Activated T-cell treated with anti-CD3 and anti-CD28 coated beads for 48 hours (primary cell): ENCODE measurements around the gene CHST11.
A peak's percentile ranks its signal among the peaks of the same experiment; 100 is the strongest.
"Not testable (repeated sequence)": the region's sequence is repeated elsewhere in the genome, so short reads cannot be mapped to it uniquely, and the experiment has no call there.

Experiments used
- DNase-seq: peaks from one replicate; pipeline ENCODE4 v3.0.0-alpha.2; 2020; ENCODE audit warnings: low read depth

Gene CHST11

DNA sequence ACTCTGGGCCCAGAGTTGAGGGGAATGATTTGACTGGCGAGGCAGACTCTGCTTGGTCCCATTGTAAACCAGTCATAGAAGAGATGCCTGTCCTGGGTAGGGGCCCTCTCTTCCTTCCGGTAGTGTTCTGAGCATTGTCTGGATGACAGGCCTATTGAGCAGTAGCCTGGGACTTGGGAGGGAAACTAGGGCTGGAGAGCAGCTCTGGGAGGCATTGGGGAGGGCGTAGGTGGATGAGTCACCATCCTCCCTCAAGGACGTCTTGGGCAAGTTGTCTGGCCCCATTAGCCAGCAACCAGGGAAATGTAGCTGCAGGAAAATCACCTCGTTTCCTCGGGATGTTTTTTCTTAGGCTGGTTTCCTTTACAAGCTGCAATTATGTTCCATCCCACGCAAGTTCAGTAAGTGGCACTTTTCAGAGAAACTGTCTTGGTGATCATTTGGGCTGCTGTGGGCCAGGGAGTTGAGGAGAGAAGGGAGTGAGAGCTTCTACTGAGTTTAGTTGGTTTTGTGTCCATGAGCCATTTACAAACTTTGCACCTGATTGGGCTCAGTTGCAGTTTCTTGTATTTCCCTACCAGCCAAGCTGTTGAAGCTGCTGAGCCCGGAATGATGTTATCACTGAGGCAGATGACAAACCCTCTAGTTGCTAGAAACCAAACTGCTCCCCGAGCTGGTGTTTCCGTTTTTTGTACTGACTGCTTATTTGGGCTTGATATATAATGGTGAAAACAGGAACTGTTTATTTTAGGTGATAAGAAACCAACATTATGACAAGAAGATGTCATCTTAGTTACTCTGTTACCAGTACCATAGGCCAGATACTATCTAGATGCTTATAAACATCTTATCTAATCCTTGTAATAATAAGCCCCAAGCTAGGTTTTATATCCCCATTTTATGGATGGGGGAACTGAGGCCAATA lies 147.6 kb downstream of the CHST11 start:
- peak; percentile 26 for DNase-seq

DNA sequence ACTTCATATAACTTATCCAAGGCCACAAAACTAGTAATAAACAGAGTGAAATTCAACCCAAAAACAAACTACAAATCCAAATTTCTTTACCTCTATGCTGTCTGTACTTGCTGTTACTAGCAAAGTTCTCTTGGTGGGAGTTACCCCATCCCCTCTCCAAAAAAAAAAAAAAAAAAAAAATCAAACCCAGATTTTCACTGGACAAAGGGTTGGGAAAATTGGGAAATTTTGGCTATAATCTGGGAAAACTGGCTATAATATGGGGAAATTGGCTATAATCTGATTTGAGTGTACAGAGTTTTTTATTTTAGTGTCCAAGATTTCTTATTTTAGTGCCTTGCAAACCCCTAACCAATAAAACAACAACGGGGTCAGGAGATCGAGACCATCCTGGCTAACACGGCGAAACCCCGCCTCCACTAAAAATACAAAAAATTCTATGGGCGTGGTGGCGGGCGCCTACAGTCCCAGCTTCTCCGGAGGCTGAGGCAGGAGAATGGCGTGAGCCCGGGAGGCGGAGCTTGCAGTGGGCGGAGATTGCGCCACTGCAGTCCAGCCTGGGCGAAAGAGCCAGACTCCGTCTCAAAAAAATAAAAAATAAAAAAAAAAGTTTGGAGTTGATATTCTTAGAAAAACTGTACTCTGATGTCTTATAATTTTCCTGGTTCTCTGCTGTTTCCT lies 148.4 kb downstream of the CHST11 start:
- no peak for DNase-seq

DNA sequence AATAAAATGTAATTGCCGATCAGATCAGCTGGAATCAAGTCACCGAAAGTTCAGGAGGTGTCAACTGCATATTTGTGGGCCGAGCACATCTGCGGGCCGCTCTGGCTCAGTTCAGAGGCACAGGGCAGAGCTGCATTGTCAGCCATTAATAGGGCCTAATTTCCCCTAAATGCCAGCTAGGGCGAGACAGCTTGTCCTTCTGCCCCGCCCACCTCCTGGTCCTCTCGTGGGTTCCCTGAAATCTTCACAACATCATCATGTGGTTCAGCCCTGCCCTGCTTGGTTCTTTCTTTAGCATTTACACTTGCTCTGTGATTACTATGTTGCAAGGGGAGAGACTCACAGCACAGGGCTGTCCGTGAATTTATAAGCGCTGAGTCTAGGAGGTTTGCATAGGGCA lies 148.9 kb downstream of the CHST11 start:
- DNase-seq = no peak

DNA sequence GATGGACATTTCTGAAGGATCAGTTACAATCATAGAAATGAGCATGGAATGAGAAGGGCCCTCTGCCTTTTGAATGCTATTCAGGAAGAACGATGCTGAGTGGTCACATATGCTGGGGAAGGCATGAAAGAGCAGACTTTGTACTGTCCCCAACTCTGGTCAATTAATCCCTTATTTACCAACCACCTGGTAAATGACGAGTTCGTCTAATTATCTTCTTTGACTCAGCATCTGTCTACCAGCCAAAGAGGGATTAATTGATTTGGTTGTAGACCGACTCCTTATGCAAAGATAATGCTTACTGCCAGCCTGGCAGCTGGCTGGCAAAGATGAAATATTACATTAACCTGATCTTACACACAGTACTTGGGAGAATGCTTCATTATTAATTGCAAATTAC lies 152.2 kb downstream of the CHST11 start:
- no peak for DNase-seq

DNA sequence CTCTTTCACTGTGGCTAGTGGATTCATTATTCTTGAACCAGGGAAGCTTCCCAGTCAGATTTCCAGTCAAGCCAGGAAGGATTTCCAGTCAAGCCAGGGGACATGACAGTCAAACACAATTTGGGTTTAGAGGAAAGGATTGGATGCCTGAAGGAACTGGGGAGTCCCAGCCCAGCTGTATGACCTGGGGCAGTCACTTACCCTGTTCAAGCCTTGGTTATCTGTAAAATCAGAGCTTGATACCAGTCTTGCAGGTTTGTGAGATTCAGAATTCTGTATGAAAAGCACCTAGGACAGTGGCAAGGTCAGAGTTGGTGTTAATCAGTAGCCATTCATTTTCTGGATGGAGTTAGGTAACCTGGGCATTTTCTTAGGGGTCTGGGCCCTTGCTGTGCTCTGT lies 152.7 kb downstream of the CHST11 start:
- no peak for DNase-seq

DNA sequence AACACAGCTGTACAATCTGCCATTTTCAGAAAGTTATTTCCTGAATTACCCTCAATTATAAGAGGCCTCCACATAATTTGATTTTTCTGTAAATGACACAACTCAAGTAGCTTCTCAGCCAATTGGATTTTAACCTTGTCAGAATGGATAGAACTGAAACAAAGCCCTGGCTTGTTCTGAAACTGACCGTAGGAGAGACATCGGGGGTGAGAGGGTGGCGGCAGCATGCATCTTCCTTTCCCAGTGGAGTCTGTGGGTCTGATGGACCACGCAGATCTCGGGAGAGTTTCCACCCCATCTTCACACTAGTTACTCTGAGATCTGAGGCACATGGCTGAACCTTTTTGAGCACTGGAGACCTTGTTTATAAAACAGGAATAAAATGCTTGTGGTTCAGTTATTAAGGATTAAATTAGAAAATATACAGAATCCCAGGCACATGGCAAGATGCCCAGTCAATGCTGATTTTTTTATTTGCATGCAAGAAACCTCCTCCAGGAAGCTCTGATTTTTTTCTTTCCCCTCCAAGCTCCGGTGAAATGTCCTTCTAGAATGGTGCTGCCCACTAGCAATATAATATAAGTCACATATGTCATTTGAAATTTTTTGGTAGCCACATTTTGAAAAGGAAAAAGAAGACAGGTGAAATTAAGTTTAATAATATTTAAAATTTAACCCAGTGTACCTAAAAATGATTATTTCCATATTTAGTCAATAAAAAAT lies 153.9 kb downstream of the CHST11 start:
- no peak for DNase-seq

DNA sequence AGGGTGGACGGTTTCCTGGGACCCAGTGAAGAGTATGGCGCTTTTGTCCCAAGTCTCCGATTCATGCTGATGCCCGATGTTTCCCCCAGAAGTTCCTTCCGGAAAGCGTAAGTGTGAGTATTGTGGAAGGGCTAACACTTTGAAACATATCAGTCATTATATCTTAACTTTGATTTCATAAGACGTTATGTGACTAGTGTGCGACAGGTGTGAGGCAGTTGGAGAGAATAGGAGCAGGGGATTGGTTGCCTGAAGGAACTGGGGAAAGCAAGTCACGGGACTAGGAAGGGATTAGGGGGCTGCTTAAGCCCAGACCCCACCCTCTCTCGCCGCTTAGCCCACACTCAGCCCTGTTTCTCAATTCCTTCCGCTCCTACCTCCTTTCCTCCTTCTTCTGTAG lies 154.9 kb downstream of the CHST11 start:
- no peak for DNase-seq

DNA sequence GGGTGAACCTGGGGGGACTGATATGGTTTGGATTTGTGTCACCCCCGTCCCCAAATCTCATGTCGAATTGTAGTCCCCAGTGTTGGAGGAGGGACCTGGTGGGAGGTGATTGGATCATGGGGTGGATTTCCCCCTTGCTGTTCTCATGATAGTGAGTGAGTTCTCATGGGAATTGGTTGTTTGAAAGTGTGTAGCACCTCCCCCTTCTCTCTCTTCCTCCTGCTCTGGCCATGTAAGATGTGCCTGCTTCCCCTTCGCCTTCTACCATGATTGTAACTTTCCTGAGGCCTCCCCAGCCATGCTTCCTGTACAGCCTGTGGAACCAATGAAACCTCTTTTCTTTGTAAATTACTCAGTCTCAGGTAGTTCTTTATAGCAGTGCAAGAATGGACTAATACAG lies 156.6 kb downstream of the CHST11 start:
- DNase-seq = not testable (repeated sequence)

DNA sequence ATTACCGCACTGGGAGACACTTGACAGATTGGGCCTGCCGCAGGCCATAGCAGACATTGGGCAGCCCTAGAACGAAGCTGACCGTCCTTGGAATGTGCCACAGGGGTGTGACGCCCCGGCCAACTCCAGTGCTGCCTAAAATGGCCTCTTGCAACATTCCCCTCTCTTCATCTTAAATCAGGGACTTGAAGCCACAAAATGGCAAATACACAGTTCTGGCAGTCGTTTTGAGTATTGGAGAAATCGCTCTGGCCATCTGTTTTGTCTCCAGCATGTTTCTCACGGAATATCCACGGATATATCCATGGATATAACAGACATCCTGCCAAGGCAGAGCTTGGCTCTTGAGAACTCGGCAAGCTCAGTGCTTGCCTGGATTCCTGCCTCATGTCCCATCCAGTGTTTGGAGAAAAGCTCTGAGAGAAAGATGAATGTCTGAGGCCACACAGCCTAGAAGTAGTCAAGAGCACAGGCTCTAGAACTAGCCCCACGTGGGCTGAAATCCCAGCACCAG lies 158.4 kb downstream of the CHST11 start:
- no peak for DNase-seq

DNA sequence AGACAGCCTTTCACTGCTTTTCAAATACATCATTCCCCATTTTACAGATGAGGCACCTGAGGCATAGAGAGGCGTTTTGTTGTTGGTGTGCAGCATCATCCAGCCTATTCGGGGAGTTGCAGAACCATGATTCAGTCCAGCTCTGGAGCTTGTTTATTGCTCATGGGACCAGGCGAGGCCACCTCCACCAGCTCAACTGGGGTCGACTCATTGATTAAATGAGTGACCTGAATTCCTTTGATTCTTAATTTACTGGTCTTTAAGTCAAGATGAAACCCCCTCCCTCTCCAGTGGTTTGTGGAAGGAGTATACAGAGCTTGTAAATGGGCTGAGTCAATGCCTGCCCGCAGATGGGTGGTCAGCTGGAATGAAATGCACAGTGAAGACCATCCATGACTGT lies 161.9 kb downstream of the CHST11 start:
- DNase-seq = no peak

DNA sequence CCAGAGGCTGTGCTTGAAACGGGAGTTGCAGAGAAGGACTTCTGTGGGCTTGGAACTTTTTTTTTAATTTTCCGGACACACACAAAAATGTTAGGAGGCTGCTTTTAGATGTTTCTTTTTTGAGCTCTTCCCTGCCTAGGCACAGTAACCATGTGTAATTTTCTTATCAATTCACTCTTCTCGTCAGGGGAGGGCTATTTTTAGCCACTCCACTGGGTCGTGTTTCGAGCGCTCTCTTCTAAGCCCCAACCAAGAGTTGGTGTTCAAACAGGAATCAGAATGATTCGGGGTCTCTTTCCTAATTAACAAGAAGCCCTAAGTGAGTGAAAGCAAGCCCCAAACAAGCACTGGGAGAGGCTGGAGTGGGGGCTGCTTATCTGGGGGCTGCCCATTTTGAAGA lies 162.6 kb downstream of the CHST11 start:
- DNase-seq = no peak

DNA sequence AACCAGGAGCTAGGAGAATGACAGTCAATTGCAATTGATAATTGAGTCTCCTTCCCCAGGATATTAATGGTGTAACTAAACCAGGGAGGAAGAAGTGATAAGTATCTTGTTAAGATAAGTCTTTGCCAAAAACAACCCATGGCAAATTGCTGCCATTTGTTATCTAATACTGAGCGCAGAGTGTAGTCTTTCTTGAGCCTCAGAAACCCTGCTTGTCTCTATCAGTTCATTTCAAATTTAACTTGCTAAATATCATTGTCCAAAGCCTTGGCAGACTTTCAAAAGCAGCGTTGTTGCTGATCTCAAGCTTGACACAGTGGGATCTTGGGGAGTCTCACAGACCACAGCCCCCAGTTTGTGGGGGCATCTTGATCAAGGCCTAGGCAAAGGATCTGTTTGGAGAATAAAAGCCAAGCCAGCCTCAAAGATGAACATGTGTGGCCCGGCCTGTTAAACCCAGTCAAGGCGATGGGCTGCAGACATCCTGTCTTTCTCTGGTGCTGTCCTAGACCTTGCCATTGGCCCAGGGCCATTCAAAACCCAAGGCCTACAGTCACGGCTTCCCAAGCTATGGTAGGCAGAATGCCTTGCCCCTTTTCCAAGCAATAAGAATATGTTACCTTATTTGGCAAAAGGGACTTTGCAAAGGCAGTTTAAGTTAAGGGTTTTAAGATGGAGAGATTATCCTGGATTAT lies 164.2 kb downstream of the CHST11 start:
- no peak for DNase-seq

DNA sequence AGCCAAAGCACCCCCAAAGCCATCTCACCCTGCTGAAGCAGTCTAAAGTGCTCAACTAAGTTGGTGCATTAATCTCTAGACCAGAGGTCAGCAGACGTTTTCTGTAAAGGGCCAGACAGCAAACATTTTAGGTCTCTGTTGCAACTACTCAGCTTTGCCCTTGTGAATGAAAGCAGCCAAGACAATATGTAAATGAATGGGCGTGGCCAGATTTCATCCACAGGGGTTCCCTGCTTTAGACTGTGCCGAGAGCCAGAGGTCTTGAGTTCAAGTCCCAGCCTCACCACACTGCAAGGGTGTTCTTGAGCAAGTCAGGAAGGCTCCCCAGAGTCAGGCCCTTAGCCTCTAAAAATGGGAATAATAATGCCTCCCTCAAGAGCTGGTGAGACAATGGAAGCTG lies 166.2 kb downstream of the CHST11 start:
- no peak for DNase-seq

DNA sequence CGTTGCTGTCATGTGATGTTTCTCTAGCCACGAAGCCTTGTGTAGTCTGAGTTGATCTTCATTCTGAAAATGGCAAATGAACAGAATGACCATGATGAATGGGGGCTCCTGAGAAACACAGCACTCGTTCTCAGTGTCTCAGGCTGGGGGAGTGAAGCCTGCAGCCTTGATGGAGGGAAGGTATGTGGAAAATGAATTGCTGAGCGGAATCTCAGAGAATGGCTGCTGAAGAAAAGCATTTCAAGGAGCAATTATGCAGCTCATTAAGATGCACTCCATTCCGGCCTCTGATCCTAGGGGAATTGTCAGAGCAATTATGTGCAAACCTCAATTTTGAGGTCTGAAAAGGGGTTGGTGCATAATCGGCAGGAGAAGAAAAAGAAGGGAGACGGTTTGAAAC lies 167.1 kb downstream of the CHST11 start:
- DNase-seq = no peak

DNA sequence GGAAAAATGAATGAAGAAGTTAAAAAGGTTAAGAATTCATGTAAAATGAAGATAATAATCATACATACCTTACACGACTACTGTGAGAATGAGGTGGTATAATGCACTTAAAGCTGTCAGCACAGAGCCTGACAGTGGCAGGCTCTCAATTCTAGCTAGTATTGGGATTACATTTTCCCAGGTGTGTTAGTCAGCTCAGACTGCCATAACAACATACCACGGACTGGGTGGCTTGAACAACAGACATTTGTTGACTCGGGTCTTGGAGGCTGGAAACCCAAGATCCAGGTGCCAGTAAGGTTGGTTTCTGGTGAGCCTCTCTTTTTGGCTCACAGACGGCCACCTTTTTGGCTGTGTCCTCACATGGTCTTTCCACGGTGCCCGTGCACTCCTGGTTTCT lies 167.8 kb downstream of the CHST11 start:
- DNase-seq = no peak

DNA sequence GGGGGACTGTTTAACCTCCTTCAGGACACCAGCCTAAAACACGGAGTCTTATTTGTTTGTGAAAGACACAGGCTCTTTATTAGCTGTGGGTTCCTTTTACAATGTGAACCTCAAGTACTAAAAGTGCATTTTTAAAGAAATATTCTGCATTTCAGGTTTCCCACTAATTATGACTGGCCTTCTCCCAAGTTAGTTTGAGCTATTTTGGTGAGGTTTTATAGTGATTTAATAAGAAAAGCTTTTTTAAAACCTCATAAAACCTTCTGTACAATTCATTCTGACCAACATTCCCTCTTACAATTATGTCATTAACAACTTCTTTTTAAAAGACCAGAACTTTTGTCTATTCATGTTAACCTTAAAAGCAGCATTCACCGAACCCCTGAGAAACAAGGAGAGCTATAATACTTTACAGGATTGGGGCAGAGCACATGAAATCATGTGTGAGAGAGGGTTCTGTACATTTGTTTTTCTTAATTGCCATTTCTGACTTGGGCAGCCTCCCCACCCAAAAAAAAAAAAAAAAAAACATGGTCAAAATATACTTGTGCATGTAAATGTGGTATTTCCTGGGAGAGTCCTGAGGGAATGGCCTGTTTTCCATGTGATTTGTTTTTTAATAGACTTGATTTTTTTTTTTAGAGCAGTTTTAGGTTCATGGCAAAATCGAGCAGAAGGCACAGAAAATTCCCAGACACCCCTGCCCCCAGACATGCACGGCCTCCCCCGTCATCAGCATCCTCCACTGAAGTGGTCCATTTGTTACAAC lies 169.5 kb downstream of the CHST11 start:
- DNase-seq = no peak

DNA sequence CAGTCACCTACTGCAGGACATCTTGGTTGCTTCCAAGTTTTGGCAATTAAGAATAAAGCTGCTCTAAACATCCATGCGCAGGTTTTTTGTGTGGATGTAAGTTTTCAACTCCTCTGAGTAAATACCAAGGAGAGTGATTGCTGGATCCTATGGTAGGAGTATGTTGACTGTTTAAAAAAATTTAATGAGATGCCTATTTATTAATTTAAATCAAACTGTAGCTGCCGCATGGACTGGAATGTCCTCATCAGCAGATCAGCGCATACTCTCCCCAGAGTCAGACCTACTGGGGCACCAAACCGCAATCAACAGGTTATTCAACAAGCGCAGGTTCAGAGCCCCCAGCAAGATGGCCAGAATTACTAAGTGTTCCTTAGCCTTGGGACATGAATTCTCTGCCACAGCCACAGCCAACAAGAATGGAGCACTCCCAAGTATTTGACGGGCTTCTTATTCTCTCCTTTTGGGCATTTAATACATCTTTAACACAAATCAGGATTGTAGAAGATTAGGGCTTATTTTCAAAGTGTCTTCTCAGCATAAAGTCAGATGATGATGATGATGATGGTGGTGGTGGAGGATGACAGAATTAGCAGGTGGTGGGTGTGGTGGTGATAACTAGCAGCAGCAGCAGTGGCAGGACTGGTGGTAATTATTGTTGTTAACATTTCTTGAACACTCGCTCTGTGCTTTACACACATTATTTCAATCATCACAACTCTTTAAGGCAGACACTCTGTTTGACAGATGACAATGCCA lies 170.7 kb downstream of the CHST11 start:
- no peak for DNase-seq

DNA sequence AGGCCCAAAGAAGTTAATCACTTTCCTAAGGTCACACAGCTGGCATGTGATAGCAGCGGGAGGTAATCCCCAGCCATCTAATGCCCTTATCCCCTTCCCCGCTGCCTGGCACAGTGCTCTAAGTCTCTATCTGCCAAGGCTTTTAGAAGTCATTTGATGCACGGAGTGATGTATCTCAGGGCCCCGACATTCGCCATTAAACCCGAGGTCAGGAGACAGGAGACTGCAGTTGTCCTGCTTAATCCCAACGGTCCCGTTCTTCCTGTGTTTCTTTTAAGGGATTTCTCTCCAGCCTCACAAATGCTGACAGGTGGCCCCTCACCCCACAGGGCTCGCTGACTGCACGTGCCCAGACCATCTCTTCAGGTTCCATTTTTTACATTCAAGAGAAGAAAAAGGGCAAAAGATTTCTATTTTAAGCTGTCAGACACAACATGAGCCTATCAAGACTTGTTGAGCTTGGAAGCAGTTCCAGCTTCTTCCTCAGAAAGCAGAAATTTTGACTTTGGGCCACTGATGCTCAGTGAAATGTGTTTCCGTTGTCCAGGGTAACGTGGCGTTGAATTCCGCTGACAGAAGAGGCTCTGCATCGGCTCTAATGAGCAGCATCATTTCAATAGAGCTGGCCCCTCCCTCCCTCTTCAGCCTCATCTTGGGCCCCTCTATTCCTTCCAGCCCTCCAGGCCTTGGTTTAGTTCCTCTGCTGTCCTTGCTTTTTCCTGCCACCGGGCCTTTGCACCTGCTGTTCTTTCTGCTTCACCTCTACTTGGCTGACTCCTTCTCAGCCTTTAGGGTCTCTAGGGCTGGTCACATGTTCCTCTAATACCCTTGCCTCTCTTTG lies 171.5 kb downstream of the CHST11 start:
- DNase-seq = no peak

DNA sequence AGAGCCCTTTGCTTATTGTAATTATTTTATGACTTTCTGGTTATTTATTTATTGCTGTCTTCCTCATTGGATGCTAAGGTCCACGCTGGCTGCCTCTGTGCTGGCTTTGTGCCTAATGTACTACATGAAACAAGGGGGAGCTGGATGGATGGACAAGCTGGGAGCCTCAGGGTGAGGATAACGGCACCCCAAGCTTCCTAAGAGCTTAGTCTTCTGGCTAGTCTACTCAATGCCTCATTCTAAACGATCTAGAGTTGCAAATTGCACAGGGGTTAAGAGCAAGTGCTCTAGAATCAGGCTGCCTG lies 172.0 kb downstream of the CHST11 start:
- DNase-seq = no peak

DNA sequence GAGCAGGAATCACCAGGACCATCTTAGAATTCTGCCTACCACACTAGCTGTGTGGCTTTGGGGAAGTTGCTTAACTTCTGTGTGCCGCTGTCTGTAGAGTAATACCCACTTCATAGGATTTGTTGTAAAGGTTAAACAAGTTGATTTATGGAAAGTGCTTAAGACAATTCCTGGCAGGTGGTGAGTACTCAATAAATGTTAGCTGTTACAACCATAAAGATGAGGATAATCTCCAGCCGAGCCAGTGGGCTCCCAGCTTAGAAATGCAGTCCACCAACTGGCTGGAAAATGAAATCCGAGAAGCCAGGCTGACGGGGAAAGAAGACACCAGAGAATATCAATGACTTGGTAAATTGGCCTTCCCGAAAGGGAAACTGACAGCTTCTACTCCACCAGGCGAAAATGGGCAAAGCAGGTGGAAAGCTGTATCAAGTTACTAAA lies 173.5 kb downstream of the CHST11 start:
- DNase-seq = no peak
